A673 (cell line): ENCODE measurements around the gene MGAT3.

Source experiments
- CTCF ChIP-seq: fragments of 300-800, 200-600 bp; sonication (generic); conservative IDR thresholded peaks from 2 replicates; pipeline ENCODE4 v1.5.1; 2017; ENCODE audit warnings: low read depth, mild to moderate bottlenecking, antibody characterized with exemption, low read length, moderate library complexity, mixed read lengths
- EZH2 ChIP-seq: fragments of 200-600 bp; sonication (generic); IDR thresholded peaks from 2 replicates; pipeline ENCODE4 v1.6.1; 2017; ENCODE audit warnings: borderline replicate concordance, low read depth, mild to moderate bottlenecking, mixed read lengths, antibody characterized with exemption, low read length; ENCODE audit not compliant: poor library complexity, severe bottlenecking

- no peak for TF ChIP-seq CTCF
- no peak for TF ChIP-seq EZH2
Measured at GRCh38 chr22:39504071-39504470, 47.3 kb downstream of the MGAT3 start.
